Lung (tissue), 12 donors: ENCODE results near the gene POLR2F. TPM values are rescaled to one million over a fixed set of nuclear protein-coding genes. Genes with fewer than 3 reads are reported as not detected.

Experiments used
- ATAC-seq: fragments of 200-7000 bp; cut with Tn5 transposase; one replicate; pipeline ENCODE4 v1.9.1; 2020; ENCODE audit warnings: moderate number of reproducible peaks; ENCODE audit not compliant: insufficient read depth, low FRiP score
- DNase-seq, 3 donors: peaks; one replicate each; pipeline ENCODE4 v3.0.0-alpha.2; 2013 to 2017
- H3K27ac ChIP-seq, 2 donors: one replicate each; pipeline ENCODE4 v1.5.1; 2013; ENCODE audit warnings: mild to moderate bottlenecking in 2 of 2, moderate library complexity in 2 of 2, control low read depth in 1 of 2, inconsistent platforms in 1 of 2, low read depth in 1 of 2, low read length in 1 of 2
- H3K27me3 ChIP-seq, 3 donors: one replicate each; pipeline ENCODE4 v1.5.1; 2013; ENCODE audit warnings: low read length in 2 of 3; ENCODE audit not compliant: control insufficient read depth in 3 of 3, insufficient read depth in 3 of 3
- H3K36me3 ChIP-seq, 4 donors: one replicate each; pipeline ENCODE4 v1.5.1; 2013; ENCODE audit warnings: low read length in 4 of 4, mild to moderate bottlenecking in 1 of 4, moderate library complexity in 1 of 4; ENCODE audit not compliant: control insufficient read depth in 4 of 4, insufficient read depth in 4 of 4
- H3K4me1 ChIP-seq, 5 donors: one replicate each; pipeline ENCODE4 v1.5.1; 2013; ENCODE audit warnings: low read length in 5 of 5, mild to moderate bottlenecking in 2 of 5, moderate library complexity in 1 of 5; ENCODE audit not compliant: control insufficient read depth in 5 of 5, insufficient read depth in 5 of 5
- H3K4me3 ChIP-seq: one replicate; pipeline ENCODE4 v1.5.1; 2013; ENCODE audit warnings: mild to moderate bottlenecking, control low read depth, moderate library complexity
- H3K9ac ChIP-seq, 2 donors: one replicate each; pipeline ENCODE4 v1.5.1; 2013; ENCODE audit warnings: low read length in 2 of 2, control low read depth in 1 of 2; ENCODE audit not compliant: insufficient read depth in 1 of 2
- H3K9me3 ChIP-seq, 4 donors: one replicate each; pipeline ENCODE4 v1.5.1; 2013; ENCODE audit warnings: low read length in 3 of 4, mild to moderate bottlenecking in 1 of 4, moderate library complexity in 1 of 4; ENCODE audit not compliant: control insufficient read depth in 4 of 4, insufficient read depth in 3 of 4
- CTCF ChIP-seq: IDR thresholded peaks from 2 replicates; pipeline ENCODE4 v1.5.1; 2012; ENCODE audit warnings: mild to moderate bottlenecking; ENCODE audit errors: control extremely low read depth, extremely low read depth
- WGBS, 2 donors: extraction: QIAGEN DNeasy Blood & Tissue Kit; methylation state at CpG; one replicate each; pipeline ENCODE4 v1.1.7; 2013; 5-methylcytosine and 5-hydroxymethylcytosine counted together
- polyA plus RNA-seq, 2 donors: library from polyadenylated mRNA; stranded (reverse); fragments of 200-250 nt; gene quantifications; one replicate each; pipeline ENCODE4 v1.2.1, GENCODE V29; 2013
- total RNA-seq, 2 donors: library from RNA; depleted of rRNA in 1 of 2; stranded (reverse); fragments of >200 nt in 1 of 2; gene quantifications; one replicate each; pipeline ENCODE4 v1.2.1, GENCODE V29; 2014 to 2021
- donor health status: control.
- donor health status: control.
- donor health status: Bipolar disorder and iron deficiency.
- donor health status: healthy.
- donor health status: DM: yes; HTN: yes; CAD: no.

POLR2F gene
- total and polyA plus RNA-seq, 4 donors = 36.8 to 161 (median 79.6) TPM

GRCh38 chr22:37940698-37941376 is 12.7 kb upstream of the POLR2F start:
- no peak for ATAC-seq
- WGBS, 2 donors = 64 to 82% methylated on average over 12 of the region's 12 CpGs
- Histone ChIP-seq H3K9ac (no peak overlapping the region), H3K9me3 (no peaks in the 10 kb centered on the region), H3K27ac (no peak overlapping the region), H3K36me3 (peaks cover 5 to 31% (median 12%) of the 10 kb centered on the region in 4 donors), H3K27me3 (no peaks in the 10 kb centered on the region), H3K4me1 (no peaks in the 10 kb centered on the region), H3K4me3 (no peak overlapping the region)
- TF ChIP-seq CTCF = no peak
- no peak for DNase-seq

DNA sequence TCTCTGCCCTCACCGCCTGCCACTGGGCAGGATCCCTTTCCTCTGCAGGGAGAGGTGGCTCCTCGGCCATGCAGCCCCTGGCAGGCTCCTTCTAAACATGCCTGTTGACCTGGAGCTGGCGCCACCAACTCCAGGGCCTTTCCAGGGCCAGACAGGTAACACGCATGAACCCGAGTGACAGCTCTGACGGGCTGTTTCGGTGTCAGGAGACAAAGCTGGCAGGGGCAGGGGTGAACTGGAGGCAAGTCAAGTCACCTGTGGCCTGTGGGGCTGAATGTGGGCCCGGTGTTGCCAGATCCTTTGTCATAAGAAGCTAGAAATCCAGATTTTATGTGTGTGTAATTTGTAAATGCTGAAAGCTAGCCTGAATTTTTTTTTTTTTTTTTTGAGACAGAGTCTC is 11.4 kb upstream of the POLR2F start:
- H3K27ac ChIP-seq = no peak overlapping the region
- no peaks in the 10 kb centered on the region for H3K9me3 ChIP-seq
- WGBS, 2 donors = 95 to 97% methylated on average over 8 of the region's 8 CpGs
- no peaks in the 10 kb centered on the region for H3K27me3 ChIP-seq
- ATAC-seq = no peak
- peaks cover 5 to 24% (median 12%) of the 10 kb centered on the region in 4 donors for H3K36me3 ChIP-seq
- TF ChIP-seq CTCF = no peak
- no peak overlapping the region for H3K4me3 ChIP-seq
- DNase-seq = no peak
- no peak overlapping the region for H3K9ac ChIP-seq
- no peaks in the 10 kb centered on the region for H3K4me1 ChIP-seq

- no peak for TF ChIP-seq CTCF
- Histone ChIP-seq H3K9ac (no peak overlapping the region), H3K4me3 (no peak overlapping the region), H3K36me3 (peaks cover 2 to 19% (median 11%) of the 10 kb centered on the region in 4 donors), H3K4me1 (no peaks in the 10 kb centered on the region), H3K27ac (no peak overlapping the region), H3K9me3 (no peaks in the 10 kb centered on the region), H3K27me3 (no peaks in the 10 kb centered on the region)
- 86 to 88% methylated on average over 12 of the region's 12 CpGs for WGBS, 2 donors
- DNase-seq (no peak), ATAC-seq (no peak)
Observed at GRCh38 chr22:37943136-37943824, 10.2 kb upstream of the POLR2F start.
